GM21737 (cell line): Measurements from ENCODE around the gene ST8SIA3.
"Not testable (repeated sequence)": the region's sequence is repeated elsewhere in the genome, so short reads cannot be mapped to it uniquely, and the experiment has no call there.

Experiments used
- ATAC-seq: cut with Tn5 transposase; IDR thresholded peaks from one replicate; pipeline ENCODE4 v1.9.1; 2021; ENCODE audit warnings: mild to moderate bottlenecking, moderate library complexity; ENCODE audit not compliant: unreplicated experiment

ST8SIA3 gene

DNA sequence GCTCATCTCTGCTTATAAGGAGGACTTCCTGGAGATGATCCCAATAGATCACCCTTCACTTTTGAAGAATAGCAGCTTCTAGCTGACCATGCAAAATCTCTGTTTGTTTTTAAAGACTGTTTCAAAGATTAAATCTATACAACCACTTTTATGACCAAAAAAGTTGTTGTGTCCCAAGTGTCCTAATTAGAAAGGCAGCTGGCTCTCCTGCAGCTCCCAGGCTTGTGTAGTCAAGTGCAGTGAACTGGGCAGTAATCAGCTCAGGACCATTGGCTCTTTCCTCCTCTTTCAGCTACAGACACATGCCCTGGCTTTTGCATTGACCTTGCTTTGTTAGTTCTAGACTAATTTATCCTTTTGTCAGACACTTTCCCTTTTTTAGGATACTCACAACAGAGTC is 10.4 kb downstream of the ST8SIA3 start:
- no peak for ATAC-seq

DNA sequence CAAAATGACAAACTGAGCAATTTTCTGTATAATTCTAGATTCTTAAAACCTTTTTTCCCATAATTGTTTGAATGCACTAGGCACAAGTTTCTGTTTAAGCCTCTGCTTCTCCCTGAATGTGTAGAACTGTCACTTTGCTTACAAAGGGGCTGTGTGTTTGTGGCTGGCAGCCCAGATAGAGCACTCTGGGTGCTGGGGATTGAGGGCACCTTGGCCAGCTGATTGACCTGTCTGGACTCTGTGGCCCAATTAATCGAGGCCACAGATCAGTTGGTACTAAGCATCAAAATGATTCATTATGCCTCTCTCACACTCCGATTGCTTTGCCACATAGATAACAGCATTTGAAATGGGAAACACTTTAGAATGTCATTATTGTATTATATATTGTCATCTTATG is 12.1 kb downstream of the ST8SIA3 start:
- ATAC-seq: no peak

DNA sequence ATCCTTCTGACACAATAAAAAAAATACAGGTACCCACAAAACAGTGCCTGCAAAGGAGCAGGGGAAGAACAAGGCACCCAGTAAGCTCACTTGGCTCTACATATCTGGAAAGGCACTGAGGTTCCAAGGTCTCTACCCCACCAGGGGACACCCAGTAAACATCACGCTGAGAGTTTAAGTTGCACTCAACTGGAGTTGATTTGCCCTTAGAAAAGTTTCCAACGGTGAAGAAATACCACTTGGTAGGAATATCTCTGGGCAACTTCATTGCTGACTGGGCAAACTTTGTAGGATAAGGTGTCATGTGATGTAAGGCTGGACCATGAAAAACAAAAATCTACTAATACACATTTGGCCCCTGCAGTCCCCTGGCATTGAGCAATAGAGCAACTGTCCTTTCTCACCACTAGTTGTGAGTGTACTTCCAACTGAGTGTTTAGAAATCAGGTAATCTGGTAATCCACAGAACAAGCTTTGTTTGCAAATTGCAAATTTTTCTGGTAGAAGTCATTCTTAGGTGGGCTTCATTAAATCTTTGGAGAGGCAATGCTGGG is 14.2 kb downstream of the ST8SIA3 start:
- ATAC-seq: no peak

DNA sequence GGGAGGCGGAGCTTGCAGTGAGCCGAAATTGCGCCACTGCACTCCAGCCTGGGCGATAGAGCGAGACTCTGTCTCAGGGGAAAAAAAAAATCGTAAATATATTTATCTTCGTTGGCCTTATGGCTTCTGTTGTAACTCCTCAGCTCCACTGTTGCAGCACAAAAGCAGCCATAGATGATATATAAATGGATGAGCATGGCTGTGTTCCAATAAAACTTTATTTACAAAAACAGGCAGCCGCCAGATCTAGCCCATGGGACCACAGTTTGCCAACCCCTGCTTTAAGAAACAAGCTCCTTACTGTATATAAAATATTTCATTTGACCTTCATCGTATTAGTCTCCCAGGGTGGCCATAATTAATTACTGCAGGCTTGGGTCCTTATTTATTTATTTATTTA is 20.1 kb downstream of the ST8SIA3 start:
- no peak for ATAC-seq

DNA sequence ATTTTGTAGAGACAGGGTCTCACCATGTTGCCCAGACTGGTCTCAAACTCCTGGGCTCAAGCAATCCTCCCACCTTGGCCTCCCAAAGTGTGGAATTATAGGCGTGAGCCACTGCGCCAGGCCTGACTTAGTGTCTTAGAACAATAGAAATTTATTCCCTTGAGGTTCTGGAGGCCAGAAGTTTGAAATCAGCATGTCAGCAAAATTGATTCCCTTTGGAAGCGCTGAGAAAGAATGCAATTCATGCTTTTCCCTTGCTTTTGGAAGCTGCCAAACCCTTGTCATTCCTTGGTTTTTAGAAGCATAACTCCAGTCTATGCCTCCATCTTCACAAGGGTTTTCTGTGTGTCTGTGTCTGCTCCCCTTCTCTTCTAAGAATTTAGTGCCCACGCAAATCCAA is 20.7 kb downstream of the ST8SIA3 start:
- ATAC-seq: no peak

DNA sequence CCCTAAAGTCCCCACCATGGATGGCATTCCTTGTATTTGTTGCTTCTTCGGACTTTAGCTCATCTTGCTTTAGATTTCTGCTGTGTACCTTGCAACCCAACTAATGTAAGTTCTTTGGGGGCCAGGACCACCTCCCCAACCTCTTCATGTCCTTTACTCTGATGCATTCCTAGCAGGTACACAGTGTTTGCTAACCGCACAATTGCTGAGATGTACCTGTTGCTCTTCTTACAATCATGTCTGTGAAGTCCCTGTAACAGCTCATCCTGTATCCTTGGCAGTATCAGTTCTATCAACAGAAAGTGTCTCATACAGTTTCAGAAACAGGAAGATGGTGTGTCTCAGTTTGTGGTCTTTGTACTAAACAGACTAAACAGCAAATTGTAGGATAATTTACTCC is 24.1 kb downstream of the ST8SIA3 start:
- no peak for ATAC-seq

DNA sequence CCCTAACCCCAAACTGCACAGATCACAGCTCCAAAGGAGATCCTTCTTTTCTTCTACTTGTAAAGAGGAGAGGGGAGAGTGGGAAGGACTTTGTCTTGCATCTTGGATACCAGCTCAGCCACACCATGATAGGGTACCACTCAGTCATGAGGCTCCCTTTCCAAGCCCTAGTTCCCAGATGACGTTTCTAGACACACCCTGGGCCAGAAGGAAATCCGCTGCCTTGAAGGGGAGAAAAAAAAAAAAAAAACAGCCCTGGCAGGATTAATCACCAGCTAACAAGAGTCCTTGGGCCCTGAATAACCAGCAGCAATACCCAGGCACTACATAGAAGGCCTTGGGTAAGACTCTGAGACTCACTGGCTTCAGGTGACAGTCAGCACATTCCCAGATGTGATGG is 36.9 kb downstream of the ST8SIA3 start:
- ATAC-seq: no peak

DNA sequence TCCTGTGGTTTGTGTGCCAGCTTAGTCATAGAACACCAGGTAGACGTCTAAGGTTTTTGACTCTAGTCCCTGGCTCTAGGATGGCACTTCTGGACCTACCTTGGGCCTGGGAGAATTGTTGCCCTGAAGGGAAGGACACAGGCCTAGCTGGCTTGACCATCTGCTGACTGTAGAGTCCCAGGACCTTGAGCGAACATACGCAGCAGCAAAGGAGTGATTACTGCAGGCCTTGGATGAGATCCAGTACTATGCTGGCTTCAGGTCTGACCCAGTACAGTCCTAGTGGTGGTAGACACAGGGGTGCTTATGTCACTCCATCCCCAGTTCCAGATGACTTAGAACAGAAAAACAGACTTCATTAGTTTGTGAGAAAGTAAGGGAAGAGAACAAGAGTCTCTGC is 37.7 kb downstream of the ST8SIA3 start:
- ATAC-seq: no peak

DNA sequence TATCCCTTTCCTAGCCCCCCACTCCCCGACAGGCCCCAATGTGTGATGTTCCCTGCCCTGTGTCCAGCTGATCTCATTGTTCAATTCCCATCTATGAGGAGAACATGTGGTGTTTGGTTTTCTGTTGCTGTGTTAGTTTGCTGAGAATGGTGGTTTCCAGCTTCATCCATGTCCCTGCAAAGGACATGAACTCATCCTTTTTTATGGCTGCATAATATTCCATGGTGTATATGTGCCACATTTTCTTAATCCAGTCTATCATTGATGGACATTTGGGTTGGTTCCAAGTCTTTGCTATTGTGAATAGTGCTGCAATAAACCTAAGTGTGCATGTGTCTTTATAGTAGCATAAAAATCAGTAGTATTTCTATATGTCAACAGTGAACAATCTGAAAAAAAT is 42.4 kb downstream of the ST8SIA3 start:
- ATAC-seq: not testable (repeated sequence)

DNA sequence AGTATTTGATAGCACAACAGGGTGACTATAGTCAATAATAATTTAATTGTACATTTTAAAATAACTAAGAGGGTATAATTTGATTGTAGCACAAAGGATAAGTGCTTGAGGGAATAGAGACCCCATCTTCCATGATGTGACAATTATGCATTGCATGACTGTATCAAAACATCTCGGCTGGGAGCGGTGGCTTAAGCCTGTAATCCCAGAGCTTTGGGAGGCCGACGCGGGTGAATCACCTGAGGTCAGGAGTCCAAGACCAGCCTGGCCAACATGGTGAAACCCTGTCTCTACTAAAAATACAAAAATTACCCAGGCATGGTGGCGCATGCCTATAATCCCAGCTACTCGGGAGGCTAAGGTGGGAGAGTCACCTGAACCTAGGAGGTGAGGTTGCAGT is 44.5 kb downstream of the ST8SIA3 start:
- not testable (repeated sequence) for ATAC-seq

DNA sequence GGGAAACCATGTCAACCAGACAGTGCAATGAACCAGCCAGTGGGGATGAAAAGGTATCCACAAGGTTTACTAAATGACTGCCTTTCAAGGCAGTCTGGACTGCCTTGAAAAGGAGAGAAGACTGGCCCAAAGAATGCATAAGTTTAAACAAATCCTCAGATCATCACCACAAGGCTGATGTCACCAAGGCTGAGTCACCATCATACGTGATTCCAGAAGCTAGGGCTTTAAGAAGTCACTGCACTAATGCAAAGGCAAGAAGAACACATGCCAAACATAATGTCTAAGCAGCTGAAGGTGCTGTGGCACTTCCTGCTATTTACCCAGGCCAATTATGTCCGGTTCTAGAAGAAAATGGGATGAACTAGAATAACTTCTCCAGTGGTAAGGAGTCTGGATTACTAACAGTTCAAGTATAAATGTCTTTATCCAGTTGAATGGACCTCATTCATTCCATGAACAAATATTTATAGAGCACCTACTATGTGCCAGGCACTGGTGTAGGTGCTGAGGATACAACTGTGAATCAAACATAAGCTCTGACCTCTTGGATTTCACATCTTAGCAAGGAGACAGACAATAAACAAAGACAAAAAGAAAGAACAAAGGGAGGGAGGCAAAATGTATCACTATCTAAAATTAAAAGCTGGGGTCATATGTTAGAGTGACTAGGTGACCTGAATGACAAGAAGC is 45.2 kb downstream of the ST8SIA3 start:
- no peak for ATAC-seq

DNA sequence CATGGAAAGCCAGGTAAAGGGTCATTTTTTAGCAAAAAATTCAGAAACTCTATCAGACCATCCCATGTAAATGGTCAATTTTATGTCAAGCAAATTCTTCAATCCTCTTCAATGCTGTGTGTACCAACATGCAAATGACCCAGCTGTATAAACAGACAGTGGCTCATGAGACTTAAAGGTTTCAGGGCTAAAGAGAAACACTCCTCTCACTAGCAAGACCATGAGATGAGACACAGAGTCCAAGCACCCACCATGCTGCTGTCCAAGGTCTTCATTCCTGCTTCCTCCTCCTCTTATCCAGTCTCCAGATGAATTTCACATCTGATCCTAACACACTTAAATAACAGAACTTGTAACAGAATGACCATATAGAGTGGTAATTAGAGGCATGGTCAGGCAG is 52.0 kb downstream of the ST8SIA3 start:
- no peak for ATAC-seq

DNA sequence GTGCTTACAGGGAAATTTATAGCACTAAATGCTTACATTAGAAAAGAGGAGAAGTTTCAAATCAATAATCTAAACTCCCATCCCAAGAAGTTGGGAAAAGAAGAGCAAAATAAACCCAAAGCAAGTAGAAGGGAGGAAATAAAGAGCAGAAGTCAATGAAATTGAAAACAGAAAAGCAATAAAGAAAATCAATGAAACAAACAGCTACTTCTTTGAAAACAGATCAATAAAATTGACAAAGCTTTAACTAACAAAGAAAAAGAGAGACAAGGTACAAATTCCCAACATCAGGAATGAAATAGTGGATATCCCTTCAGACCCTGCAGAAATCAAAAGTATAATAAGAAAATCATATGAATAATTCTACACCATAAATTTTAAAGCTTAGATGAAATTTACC is 57.3 kb downstream of the ST8SIA3 start:
- ATAC-seq: no peak

DNA sequence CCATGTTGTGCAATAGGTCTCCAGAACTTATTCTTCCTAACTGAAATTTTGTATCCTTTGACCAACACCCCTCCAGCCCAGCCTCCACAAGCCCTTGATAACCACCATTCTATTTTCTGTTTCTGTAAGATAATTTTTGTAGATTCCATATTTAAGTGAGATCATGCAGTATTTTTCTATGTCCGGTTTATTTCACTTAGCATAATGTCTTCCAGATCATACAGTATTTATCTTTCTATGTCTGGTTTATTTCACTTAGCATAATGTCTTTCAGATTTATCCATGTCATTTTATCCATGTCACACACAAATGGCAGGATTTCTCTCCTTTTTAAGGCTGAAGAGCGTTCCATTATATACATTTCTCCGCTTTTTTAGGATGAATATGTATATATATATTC is 58.4 kb downstream of the ST8SIA3 start:
- no peak for ATAC-seq

DNA sequence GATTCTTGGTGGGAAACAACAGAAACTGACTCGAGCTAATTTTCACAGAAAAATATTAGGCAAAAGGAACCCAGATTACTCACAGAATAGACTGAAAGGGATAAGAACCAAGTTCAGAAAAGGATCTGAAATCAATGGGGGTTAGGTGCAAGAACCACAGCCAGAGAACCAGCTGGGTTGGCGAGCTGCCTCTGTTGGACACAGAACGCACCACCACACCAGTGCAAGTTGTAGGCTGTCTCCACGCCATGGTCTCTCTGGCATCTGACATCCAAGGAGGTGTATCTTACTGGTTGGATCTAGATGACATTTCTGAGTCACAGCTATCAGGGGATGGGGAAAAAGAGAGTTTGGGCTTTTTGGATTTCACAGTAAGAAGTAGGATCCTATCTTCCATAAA is 64.2 kb downstream of the ST8SIA3 start:
- ATAC-seq: no peak
